HG03060 (cell line): ENCODE measurements around the gene LOC128125822.
"Not testable (repeated sequence)": the region's sequence is repeated elsewhere in the genome, so short reads cannot be mapped to it uniquely, and the experiment has no call there.

Source experiments
- ATAC-seq: cut with Tn5 transposase; IDR thresholded peaks from one replicate; pipeline ENCODE4 v1.9.1; 2021; ENCODE audit warnings: low read depth, moderate number of reproducible peaks; ENCODE audit not compliant: unreplicated experiment

Gene LOC128125822

DNA sequence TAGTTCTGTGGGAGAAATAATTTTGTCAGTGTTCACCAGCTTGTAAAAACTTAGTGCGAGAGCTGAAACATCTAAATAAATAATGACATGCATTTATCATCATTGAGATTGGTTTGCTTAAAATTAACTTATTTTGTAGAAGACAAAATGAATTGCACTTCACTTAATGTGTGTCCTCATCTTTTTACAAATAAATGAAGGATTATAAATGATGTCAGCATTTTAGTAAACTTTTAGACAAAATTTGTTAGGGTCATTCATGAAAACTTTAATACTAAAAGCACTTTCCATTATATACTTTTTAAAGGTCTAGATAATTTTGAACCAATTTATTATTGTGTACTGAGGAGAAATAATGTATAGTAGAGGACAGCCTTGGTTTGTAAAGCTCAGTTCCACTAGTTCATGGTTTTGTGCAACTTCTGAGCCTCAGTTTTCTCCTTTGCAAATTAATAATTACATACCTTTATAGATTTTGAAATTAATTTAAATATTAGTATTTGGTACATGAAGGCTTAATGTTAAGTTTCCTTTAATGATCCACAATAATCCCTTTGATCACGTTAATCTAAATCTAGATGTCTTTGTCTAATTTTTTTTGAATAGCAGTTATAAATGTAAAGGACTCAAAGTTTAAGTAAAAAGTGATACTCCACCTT, 9.2 kb downstream of the LOC128125822 start:
- no peak for ATAC-seq

DNA sequence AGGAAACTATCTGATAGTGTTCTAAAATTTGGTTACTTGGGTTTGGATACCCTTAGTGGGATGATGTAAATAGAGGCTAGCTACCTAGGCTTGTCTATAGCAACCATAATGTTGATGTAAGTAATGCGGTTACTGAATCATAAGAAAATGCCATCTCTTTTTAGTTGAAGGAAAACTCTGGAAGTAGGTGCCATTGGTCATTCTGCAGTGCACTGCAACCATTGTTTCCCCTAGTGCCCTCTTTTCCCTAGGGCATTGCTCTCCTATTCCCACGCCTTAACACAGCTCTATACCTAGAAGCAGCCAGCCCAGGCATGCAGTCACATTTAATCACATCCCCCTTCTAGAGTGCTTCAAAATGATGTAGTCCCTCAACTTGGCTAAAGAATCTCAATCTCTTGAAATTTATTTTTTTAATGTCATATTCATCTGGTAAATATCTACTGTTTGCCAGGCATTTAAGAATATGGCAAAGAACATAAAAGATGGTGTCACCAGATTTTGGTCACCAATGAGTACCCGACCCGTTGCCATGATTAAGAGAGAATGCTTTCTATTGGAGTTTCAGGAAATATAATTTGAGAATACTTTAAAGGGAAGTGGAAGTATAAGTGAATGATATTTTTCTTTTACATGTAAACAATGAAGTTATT, 10.4 kb downstream of the LOC128125822 start:
- ATAC-seq: no peak

DNA sequence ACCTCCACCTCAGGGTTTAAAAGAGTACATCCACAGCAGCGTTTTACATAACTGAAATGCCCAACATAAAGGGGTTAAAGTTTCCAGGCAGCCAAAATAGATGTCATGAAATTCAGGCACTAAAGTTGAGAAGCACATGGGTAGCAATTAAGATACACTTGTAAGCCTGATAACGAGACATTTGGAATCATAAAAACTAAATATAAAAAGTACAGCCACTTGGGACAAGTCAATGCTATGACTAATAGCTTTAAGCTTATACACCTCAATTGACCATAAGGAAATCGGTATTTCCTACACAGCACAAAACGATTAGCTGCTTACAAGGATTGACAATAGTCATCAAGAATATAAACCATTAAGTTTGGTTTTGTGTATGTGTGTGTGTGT, 11.8 kb downstream of the LOC128125822 start:
- ATAC-seq: no peak

DNA sequence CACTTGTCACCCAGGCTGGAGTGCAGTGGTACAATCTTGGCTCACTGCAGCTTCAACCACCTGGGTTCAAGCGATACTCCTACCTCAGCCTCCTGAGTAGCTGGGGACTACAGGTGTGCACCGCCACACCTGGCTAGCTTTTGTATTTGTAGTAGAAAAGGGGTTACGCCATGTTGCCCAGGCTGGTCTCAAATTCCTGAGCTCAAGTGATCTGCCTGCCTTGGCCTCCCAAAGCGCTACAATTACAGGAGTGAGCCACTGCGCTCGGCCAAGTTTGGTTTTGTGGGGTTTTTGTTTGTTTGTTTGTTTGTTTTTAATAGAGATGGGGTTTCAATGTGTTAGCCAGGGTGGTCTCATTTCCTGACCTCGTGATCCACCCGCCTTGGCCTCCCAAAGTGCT, 12.3 kb downstream of the LOC128125822 start:
- ATAC-seq: no peak

DNA sequence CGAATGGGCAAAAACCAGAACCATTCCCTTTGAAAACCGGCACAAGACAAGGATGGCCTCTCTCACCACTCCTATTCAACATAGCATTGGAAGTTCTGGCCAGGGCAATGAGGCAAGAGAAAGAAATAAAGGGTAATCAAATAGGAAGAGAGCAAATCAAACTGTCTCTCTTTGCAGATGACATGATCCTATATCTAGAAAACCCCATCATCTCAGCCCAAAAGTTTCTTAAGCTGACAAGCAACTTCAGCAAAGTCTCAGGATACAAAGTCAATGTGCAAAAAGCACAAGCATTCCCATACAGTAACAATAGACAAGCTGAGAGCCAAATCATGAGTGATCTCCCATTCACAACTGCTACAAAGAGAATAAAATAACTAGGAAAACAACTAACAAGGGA, 13.4 kb downstream of the LOC128125822 start:
- ATAC-seq: not testable (repeated sequence)

DNA sequence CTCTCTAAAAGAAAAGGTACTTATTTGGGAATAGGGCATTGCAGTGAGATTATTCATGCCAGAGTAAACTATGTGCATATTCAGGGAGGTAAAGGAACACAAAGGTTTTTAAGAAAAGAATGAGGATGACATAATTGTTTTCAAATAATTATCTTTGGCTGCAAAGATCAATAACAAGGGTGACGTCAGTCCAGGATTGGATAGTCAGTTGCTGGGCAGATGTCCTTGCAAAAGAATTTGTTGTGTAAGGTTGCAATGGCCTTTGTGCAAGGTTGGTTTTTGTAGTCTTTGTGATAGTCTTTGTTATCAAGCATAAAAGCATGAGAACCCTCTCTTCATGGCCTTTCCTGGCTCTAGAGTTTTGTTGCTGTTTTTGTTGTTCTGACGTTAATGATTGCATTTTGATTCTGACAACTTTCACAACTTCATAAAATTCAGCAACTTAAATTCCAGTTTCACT, 17.7 kb downstream of the LOC128125822 start:
- no peak for ATAC-seq

DNA sequence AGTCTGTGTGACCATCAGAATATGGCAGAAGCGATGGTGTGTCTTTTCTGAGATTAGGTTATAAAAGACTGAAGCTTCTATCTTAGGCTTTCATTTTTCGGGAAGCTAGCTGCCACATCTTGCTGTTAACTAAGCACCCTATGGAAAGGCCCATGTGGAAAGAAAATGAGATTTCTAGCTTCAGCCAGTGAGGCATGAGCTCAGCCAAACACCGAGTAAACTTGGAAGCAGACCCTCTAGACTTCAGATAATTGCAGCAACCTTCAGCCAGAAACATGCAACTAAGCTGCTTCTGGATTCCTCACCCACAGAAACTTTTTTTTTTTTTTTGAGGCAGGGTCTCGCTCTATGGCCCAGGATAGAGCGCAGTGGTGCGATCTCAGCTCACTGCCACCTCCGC, 20.6 kb downstream of the LOC128125822 start:
- ATAC-seq: no peak

DNA sequence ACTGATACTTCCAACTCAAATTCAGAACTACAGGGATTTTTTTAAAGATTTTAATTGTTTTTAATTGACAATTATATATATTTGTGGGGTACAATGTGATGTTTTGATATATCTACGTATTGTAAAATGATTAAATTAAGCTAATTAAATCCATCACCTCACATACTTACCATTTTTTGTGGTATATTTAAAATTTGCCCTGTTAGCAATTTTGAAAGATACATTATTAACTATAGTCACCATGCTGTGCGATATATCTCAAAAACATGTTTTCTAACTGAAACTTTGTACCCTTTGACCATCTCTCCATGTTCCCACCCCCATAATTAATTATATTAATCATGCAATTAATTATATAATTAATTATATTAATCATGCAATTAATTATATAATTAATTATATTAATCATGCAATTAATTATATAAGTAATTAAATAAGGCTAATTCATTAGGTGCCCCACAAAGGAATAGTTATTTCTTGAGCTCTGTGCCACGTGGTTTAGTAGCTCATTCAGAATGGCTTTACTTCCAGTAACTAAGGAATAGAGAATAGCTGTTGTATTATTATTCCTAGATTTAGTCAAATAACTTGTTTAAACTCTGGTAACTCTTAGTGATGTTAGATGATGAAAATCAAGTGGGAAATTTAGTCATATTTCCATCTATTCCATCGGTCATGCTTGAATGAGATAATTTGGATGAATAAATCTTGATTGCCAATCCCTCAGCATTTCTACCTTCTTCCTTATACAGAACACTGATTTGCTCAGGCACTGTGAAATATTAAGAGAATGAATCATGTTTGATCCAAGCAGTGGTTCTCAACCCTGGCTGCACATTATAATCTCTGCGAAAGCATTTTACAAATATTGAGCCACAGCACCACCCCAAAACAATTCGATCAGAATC, 25.1 kb downstream of the LOC128125822 start:
- ATAC-seq: no peak

DNA sequence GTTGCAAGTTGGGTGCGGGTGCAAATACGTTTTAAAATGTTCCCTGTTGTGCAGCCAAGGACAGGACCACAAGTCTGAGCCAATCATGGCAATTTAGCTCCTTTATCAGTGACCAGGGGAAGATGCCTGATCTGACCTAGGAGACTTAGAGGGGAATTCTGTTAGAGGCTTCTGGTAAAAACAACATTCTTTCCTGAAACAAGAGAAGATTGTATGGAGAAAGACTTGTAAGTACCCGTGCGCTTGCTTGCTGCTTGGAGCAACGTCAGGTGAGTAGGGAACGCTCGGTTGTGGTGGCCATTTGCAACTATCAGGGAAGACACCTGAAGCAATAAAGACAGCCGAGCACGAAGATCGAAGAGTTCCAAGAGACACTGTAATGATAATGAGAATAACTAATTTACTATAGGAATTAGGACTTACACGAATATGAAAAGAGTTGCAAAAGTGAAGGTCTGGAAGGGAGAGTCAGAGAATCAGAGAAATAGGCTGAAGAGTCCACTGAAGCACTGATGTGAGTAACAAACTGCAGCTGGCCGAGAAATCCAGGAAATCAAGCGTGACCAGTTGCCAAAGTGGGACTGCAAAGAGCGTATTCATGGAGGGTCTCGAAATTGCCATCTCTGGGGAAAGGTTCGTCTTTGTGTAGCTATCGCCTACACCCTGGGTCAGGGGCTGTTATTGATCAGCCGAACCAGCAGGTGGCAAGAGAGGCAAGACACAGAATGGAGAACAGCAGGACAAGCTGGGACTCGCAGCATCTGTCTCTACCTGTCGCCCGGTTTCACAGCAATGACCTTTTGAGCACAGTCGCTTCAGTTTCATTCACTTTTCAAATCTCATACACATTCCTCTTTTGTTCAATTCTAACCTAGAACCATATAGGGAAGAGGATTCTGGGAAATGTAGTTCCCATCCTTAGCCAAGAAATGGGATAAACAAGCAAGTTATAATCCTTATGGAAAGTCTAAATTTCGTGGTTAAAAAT, 26.1 kb downstream of the LOC128125822 start:
- peak; percentile 98 for ATAC-seq

DNA sequence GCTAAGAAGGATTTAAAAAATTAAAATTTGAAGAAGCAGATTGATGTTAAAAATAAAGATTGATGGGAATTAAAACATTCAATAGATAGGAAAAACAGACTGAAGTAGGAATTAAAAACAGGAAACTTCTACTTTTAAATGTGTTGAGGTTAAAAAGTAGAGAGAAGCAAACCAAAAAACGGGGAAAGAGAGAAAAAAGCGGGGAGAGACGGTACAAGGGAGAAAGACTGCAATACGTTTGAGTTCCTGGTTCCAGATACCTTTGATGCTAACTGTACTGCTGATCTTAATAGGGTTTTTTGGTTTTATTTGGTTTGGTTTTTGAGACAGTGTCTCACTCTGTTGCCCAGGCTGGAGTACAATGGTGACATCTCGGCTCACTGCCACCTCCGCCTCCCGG, 27.0 kb downstream of the LOC128125822 start:
- ATAC-seq: no peak

DNA sequence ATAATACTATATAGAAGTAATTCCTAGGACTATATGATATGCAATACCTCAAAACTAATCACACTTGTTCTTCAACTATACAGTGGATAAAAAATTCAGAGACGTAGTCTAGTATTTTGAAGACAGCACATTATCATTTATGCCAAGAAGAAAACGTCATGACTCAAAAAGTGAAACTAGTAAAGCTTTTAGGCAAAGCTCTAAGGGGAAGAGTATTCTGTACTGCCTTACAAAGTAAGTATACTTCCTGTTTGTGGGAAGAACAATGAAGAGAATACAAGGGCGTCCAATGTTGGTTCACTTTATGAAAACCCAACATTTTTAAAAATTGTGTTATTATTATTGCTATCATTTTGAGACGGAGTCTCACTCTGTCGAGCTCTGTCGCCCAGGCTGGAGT, 27.9 kb downstream of the LOC128125822 start:
- no peak for ATAC-seq

DNA sequence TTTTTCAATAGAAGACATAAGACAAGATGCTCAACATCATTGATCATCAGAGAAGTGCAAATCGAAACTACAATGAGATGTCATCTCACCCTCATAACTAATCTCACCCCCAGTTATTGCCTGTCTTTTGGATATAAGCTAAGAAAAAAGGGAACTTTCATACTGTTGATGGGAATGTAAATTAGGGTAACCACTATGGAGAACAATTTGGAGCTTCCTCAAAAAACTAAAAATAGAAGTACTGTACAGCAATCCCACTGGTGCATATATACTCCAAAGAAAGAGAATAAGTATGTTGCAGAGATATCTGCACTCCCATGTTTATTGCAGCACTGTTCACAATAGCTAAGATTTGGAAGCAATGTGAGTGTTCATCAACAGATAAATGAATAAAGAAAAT, 37.0 kb downstream of the LOC128125822 start:
- no peak for ATAC-seq

DNA sequence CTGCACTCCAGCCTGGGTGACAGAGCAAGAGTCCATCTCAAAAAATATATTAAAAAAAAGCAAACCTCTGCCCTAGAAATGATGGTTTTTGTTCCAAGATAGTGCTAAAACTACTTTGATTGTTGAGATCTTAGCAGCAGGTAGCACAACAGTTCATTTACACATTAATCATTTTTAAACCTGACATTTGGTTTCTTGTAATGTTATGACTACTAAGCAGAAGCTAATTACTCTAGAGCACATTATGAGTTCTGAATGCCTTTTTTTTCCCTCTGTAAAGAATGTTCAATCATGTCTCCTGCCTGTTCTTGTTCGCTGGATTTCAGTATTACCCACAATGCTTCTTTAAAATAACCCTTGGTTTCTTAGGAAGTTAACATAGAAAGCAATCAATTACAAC, 38.7 kb downstream of the LOC128125822 start:
- no peak for ATAC-seq

DNA sequence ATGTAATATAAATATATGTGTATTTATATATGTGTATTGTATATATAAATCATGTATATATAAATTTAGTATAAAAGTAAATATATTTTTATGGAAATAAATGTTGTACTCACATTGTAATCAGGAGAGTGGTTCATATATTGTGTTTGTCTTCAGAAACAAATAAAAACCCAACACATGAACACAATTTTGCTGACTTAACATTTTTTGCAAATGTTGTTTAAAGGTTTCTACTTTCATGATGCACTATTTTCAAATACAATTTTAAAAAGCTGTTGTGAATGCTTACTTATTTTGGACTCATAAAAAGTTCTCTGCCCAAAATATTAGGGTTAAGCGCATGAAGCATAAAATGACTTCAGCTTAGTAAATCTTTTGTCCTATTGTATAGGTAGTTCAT, 39.3 kb downstream of the LOC128125822 start:
- ATAC-seq: no peak

DNA sequence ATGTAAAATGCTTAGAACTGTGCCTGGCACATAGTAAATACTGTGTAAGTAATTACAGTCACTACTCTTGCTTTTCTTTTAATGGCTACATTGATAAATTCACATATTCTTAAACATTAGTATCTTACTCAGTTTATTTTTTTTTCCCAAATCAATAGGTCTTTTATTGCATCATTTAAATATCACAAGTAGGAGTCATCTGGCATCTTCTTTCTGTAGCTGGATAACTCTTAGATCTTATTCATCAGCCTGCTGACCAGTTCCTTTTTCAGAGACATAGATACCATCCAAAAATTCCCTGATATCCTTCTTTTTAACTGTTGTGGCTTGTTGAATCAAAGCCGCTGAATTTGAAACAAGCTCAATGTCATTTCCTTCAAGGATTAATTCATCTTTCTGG, 43.3 kb downstream of the LOC128125822 start:
- no peak for ATAC-seq
